A549 treated with DMSO at 1 μM for 4 hours (cell line): ENCODE measurements around the gene SCIMP. TPM values are rescaled to one million over a fixed set of nuclear protein-coding genes. Genes with fewer than 3 reads are reported as not detected.

ENCODE experiments used
- total RNA-seq: library from RNA; stranded (reverse); fragments of 200-300 nt; extraction: Qiagen RNA extraction; gene quantifications from 5 replicates; pipeline ENCODE4 v1.2.3, GENCODE V29; 2022; ENCODE audit warnings: low read depth

Gene SCIMP
- total RNA-seq: not detected in 5 replicates

DNA sequence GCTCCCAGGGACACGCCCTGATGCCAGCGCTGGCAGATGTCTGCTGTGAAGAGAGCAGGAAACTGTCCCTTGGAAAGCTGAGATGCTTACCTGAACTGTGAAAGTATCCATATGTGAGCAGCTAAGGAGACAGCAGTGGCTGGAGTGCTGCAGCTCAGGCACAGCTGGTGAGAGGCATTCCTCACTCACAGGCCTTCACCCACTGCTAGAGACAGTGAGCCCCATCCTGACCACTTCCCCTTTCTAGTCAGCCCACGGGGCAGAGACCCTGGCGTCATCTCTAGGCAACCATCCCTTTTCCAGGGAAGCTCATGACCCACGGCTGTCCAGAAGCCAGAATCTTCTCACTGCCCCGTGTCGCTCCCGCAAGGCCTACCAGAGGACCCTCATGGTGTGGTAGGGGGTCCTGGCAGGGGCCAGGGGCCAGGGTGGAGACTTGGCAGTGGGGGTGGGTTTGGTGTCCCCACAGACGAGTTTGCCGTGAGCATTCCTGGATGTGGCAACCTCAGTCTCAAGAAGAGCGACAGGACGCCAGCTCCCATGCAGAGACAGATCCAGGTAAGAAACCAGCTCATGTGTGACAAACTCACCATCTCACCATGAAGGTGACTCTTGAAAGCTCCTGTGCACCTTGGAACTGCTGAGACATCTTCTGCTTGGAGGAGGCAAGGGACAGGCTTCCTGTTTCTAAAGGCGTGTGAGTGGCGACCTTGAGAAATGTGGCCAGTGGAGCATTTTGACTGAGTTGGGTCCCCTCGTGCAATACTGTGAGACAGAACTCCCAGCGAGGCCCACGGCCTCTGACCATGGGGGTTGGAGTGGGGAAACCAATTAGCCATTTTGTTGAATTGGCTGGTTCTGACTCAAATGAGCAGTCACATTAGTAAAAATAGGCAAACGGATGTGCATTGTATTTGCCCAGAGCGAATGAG is at the start of gene SCIMP:
Gene SCIMP (minus strand): TSS at position 216 of the 932 bp plus-strand sequence. CDS start 105 bp downstream, at position 111.

DNA sequence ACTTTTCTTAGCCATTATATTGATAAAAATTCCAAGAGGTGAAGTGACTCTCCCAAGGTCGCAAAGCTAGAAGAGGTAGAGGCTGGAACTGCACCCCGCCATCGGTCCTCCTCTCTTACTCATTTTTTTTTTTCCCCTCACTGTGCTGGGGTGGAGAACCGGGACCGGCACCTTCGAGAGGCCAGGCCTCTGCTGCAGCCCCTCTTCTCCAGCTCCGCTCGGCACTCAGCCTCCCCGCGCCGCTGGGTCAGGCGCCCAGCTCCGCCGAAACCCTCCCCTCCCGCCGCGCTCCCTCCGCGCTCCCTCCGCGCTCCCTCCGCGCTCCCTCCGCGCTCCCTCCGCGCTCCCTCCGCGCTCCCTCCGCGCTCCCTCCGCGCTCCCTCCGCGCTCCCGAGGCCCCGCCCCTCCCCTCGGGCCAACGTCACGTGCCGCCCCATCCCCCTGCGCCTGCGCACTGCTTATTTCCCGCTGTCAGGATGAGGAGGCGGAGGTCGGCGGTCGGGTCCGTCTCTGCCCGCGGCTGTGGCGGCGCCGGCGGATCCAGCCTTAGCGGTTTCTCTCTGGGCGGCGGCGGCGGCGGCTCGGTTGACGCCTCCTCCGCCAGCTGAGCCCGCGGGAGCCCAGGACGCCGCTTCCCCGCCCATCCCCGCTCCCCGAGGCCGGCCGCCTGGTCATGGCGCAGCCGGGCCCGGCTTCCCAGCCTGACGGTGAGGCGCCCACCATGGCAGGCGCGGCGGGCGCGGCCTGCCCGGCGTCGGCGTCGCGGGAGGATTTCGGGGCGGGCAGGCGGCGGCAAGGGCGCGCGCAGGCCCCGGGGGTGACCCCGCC is 47.4 kb upstream of the SCIMP start, which contains the start of gene RABEP1:
Gene RABEP1 (plus strand): TSS at position 471 of the 828 bp plus-strand sequence. CDS start 203 bp downstream, at position 674.

DNA sequence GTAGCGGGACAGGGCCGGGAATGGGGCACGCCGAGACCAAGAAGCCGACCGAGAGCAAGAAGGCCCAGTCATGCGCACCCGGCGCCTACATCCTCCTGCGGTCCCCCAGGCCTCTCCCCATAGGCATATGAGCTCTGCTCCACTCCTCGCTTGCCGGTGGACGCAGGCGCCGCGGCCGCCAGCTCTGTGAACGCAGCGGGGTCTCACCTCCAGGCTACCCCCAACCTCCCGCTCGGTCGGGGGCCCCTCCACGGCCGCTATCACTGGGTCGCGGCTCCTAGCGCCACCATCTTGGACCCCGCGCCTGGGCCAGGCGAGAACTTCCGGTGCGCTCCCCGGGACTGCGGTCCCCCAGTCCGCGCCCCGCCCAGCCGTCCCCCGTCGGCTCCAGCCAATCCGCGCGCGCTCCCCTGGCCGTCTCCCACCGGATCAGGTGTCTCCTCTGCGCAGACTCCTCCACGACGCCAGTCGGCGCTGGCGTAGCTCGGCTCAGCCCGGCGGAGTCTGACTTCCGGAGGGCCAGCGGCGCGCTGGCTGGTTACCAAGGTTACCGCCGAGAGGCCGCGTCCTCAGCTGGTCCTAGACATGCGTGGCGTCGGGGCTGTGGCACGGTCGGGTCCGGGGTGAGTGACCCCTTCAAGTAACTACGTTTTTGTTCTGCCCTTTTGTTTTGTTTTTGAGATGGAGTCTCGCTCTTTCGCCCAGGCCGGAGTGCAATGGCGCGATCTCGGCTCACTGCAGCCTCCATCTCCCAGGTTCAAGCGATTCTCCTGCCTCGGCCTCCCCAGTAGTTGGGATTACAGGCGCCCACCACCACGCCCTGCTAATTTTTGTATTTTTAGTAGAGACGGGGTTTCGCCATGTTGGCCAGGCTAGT is 42.9 kb downstream of the SCIMP start, which contains the start of gene ZNF594:
Gene ZNF594 (minus strand): TSS at position 328 of the 877 bp plus-strand sequence. CDS start 7,612 bp downstream, outside the sequence.

Other genes starting within 250 kb of the SCIMP start
- gene CAMTA2, start 247.2 kb downstream of the SCIMP start, total RNA-seq: 22.0 to 37.9 TPM (median 31.6 TPM) in 5 replicates
- 1.3 to 2.0 TPM (median 1.5 TPM) in 5 replicates for gene INCA1, start 237.3 kb downstream of the SCIMP start, total RNA-seq
- gene KIF1C, start 236.9 kb downstream of the SCIMP start, total RNA-seq: 98.9 to 125 TPM (median 114 TPM) in 5 replicates
- gene SLC52A1, start 199.4 kb downstream of the SCIMP start, total RNA-seq: 0.34 to 1.2 TPM (median 0.68 TPM) in 5 replicates
- 0.89 to 1.2 TPM (median 1.0 TPM) in 5 replicates for gene ZFP3, start 156.4 kb downstream of the SCIMP start, total RNA-seq
- gene ZNF232, start 123.0 kb downstream of the SCIMP start, total RNA-seq: 3.6 to 5.0 TPM (median 4.5 TPM) in 5 replicates
- gene USP6, start 118.8 kb downstream of the SCIMP start, total RNA-seq: 0.01 to 0.03 TPM (median 0.02 TPM) in 4 of 5 replicates, not detected in the other
- gene ZNF594, start 43.0 kb downstream of the SCIMP start, total RNA-seq: 1.3 to 1.8 TPM (median 1.7 TPM) in 5 replicates
- gene RABEP1, start 47.4 kb upstream of the SCIMP start, total RNA-seq: 36.0 to 51.5 TPM (median 44.6 TPM) in 5 replicates
- gene NUP88, start 184.8 kb upstream of the SCIMP start, total RNA-seq: 81.6 to 108 TPM (median 95.9 TPM) in 5 replicates
- gene RPAIN, start 185.3 kb upstream of the SCIMP start, total RNA-seq: 31.5 to 41.9 TPM (median 35.4 TPM) in 5 replicates
- gene C1QBP, start 204.3 kb upstream of the SCIMP start, total RNA-seq: 548 to 597 TPM (median 578 TPM) in 5 replicates
- gene DHX33, start 234.1 kb upstream of the SCIMP start, total RNA-seq: 28.9 to 34.3 TPM (median 32.4 TPM) in 5 replicates